ENCODE data around the gene CAVIN3.
A peak's percentile ranks its signal among the peaks of the same experiment; 100 is the strongest.

- TF ChIP-seq ZFX (IDR thresholded peaks at IDR 0.05) (no peak), CEBPB (IDR thresholded peaks at IDR 0.05; ENCODE audit: low read depth) (no peak), CTCF (IDR thresholded peaks at IDR 0.05 in 2 of 3, conservative IDR thresholded peaks at IDR 0.05 in 1 of 3; ENCODE audit: borderline replicate concordance in 1 of 3, insufficient read depth in 1 of 3, low read depth in 2 of 3, low read length in 2 of 3) (peak; percentile 84 to 95 (median 93); a peak in 5 of 6 replicates), POLR2A (IDR thresholded peaks at IDR 0.05; ENCODE audit: borderline replicate concordance, extremely low read depth, insufficient read depth, insufficient read length) (no peak), EZH2phosphoT487 (IDR thresholded peaks at IDR 0.05; ENCODE audit: borderline replicate concordance) (no peak), EZH2 (IDR thresholded peaks at IDR 0.05) (no peak), FOSL1 (IDR thresholded peaks at IDR 0.05; ENCODE audit: low read depth) (no peak), YY1 (IDR thresholded peaks at IDR 0.05; ENCODE audit: extremely low read depth, insufficient replicate concordance, low read depth, low read length) (no peak), ZBTB33 (IDR thresholded peaks at IDR 0.05; ENCODE audit: extremely low read depth, insufficient replicate concordance, low read length) (no peak), EGR1 (IDR thresholded peaks at IDR 0.05; ENCODE audit: low read depth) (no peak), POLR2AphosphoS5 (IDR thresholded peaks at IDR 0.05; ENCODE audit: low read depth, low read length) (no peak)
These were observed 4.4 kb downstream of the CAVIN3 start for GRCh38 chr11:6315811-6316425.

Data from HCT116 (cell line).